Activated T-cell treated with anti-CD3 and anti-CD28 coated beads, Interleukin-2, amount 50 U/mL, for 72 hours (primary cell): Measurements from ENCODE around the gene ENDOV. TPM values are rescaled to one million over a fixed set of nuclear protein-coding genes. Genes with fewer than 3 reads are reported as not detected.
A peak's percentile ranks its signal among the peaks of the same experiment; 100 is the strongest.
"Not testable (repeated sequence)": the region's sequence is repeated elsewhere in the genome, so short reads cannot be mapped to it uniquely, and the experiment has no call there.

ENCODE experiments used
- ATAC-seq, 2 donors: fragments of 150-1000 bp; cut with Tn5 transposase; replicated peaks in 1 of 2; 2 replicates each; pipeline ENCODE4 v1.10.0; 2021; ENCODE audit warnings: moderate library complexity in 2 of 2, mild to moderate bottlenecking in 1 of 2
- DNase-seq, 2 donors: peaks; one replicate each; pipeline ENCODE4 v3.0.0; 2021 to 2022; ENCODE audit warnings: mixed read lengths in 1 of 2
- H3K27ac Mint-ChIP-seq: one replicate; pipeline ENCODE4 v1.8.0; 2022; ENCODE audit warnings: mild to moderate bottlenecking, moderate library complexity, mixed read lengths
- H3K27me3 Mint-ChIP-seq: one replicate; pipeline ENCODE4 v1.8.0; 2022; ENCODE audit warnings: low read depth, mixed read lengths
- H3K36me3 Mint-ChIP-seq, 2 donors: one replicate each; pipeline ENCODE4 v1.8.0; 2022; ENCODE audit warnings: mixed read lengths in 2 of 2, mild to moderate bottlenecking in 1 of 2; ENCODE audit not compliant: insufficient read depth in 2 of 2
- H3K4me1 Mint-ChIP-seq: one replicate; pipeline ENCODE4 v1.8.0; 2022; ENCODE audit warnings: low read depth, mixed read lengths
- H3K4me3 Mint-ChIP-seq, 2 donors: one replicate each; pipeline ENCODE4 v1.8.0; 2022; ENCODE audit warnings: mild to moderate bottlenecking in 2 of 2, mixed read lengths in 2 of 2, moderate library complexity in 2 of 2
- H3K9me3 Mint-ChIP-seq, 2 donors: one replicate each; pipeline ENCODE4 v1.8.0; 2022; ENCODE audit warnings: mixed read lengths in 2 of 2
- total RNA-seq, 2 donors: library from RNA; stranded (reverse); gene quantifications; one replicate each; pipeline ENCODE4 v1.2.3, GENCODE V29; 2022

Gene ENDOV
- total RNA-seq, 2 donors from 2014 or later, result 25.3 to 29.0 TPM

GRCh38 chr17:80393961-80394360, 21.0 kb upstream of the ENDOV start:
- Mint-ChIP-seq H3K9me3 (no peaks in the 10 kb centered on the region), H3K27me3 (no peaks in the 10 kb centered on the region), H3K4me3 (no peak overlapping the region), H3K36me3 (peaks cover 14 to 29% of the 10 kb centered on the region in 2 donors), H3K4me1 (peaks cover 15% of the 10 kb centered on the region), H3K27ac (peak overlapping the region; percentile 80)
- ATAC-seq (no peak), DNase-seq (no peak)

- H3K4me1 Mint-ChIP-seq, result peaks cover 15% of the 10 kb centered on the region
- H3K27me3 Mint-ChIP-seq, result no peaks in the 10 kb centered on the region
- no peaks in the 10 kb centered on the region for H3K9me3 Mint-ChIP-seq
- peaks cover 8 to 23% of the 10 kb centered on the region in 2 donors for H3K36me3 Mint-ChIP-seq
- DNase-seq (no peak), ATAC-seq (no peak)
- H3K4me3 Mint-ChIP-seq, result no peak overlapping the region
- peak overlapping the region; percentile 47 for H3K27ac Mint-ChIP-seq
Measured at GRCh38 chr17:80394629-80395216, 20.2 kb upstream of the ENDOV start.

DNA sequence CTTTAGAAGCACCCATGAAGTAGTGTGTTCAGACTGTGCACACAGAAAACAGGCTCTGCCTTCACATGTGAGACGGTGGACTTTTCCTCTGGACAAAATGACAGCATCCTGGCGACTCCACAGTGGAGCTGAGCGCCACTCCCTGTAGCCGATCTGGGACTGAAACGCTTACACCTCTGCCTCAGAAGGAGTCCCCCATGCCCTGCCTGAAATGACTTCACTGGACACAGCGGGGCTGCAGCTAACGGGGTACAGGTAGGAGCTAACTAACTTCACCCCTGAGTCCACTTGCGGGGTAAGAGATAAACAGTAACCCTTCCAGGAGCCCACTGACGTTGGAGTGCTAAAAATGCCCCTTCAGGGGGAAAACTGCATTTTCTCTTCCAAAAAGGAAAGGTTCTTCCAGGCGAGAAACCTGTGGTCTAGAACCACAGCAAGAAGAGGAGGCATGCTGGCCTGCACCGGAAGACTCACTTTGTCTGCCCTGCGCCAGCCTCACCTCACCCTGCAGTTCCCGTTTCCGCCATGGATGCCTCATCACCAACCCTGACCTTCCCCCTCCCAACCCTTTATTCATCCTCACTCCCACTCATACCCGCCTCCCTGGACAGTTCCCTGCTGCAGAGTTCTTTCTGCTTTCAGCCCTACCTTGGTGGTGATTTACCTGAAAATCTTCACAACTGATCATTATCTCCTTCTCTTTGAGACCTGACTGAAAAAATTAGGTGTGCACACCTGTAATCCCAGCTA, 19.4 kb upstream of the ENDOV start:
- DNase-seq, result no peak
- H3K27ac Mint-ChIP-seq, result peak overlapping the region; percentile 47
- H3K9me3 Mint-ChIP-seq, result no peaks in the 10 kb centered on the region
- H3K4me3 Mint-ChIP-seq, result no peak overlapping the region
- H3K4me1 Mint-ChIP-seq, result peaks cover 15% of the 10 kb centered on the region
- peak in 1 of 2 donors; percentile 24 for ATAC-seq
- H3K27me3 Mint-ChIP-seq, result no peaks in the 10 kb centered on the region
- H3K36me3 Mint-ChIP-seq, result peaks cover 6 to 19% of the 10 kb centered on the region in 2 donors

GRCh38 chr17:80396157-80397033, 18.6 kb upstream of the ENDOV start:
- peaks cover 15% of the 10 kb centered on the region for H3K4me1 Mint-ChIP-seq
- H3K36me3 Mint-ChIP-seq, result peaks cover 4 to 16% of the 10 kb centered on the region in 2 donors
- H3K4me3 Mint-ChIP-seq, result no peak overlapping the region
- H3K27ac Mint-ChIP-seq, result no peak overlapping the region
- DNase-seq (no peak), ATAC-seq (peak; percentile 23 to 24)
- no peaks in the 10 kb centered on the region for H3K9me3 Mint-ChIP-seq
- H3K27me3 Mint-ChIP-seq, result no peaks in the 10 kb centered on the region

- Mint-ChIP-seq H3K36me3 (peaks cover 1 to 11% of the 10 kb centered on the region in 2 donors), H3K9me3 (no peaks in the 10 kb centered on the region), H3K4me1 (peaks cover 15% of the 10 kb centered on the region), H3K27ac (no peak overlapping the region), H3K27me3 (no peaks in the 10 kb centered on the region), H3K4me3 (no peak overlapping the region)
- ATAC-seq (peak; percentile 33 to 44), DNase-seq (no peak)
Measured at GRCh38 chr17:80397034-80397387, 18.0 kb upstream of the ENDOV start.

- H3K9me3 Mint-ChIP-seq, result no peaks in the 10 kb centered on the region
- H3K27me3 Mint-ChIP-seq, result no peaks in the 10 kb centered on the region
- no peak for ATAC-seq
- no peak overlapping the region for H3K4me3 Mint-ChIP-seq
- H3K4me1 Mint-ChIP-seq, result peaks cover 15% of the 10 kb centered on the region
- DNase-seq, result no peak
- peaks cover 0 to 9% of the 10 kb centered on the region in 2 donors for H3K36me3 Mint-ChIP-seq
- H3K27ac Mint-ChIP-seq, result no peak overlapping the region
Measured at GRCh38 chr17:80397686-80398085, 17.3 kb upstream of the ENDOV start.

- H3K4me3 Mint-ChIP-seq, H3K27me3 Mint-ChIP-seq, H3K9me3 Mint-ChIP-seq, DNase-seq, H3K36me3 Mint-ChIP-seq, ATAC-seq: not testable (repeated sequence)
- peaks cover 15% of the 10 kb centered on the region for H3K4me1 Mint-ChIP-seq
- H3K27ac Mint-ChIP-seq, result peak overlapping the region; percentile 52
Measured at GRCh38 chr17:80401086-80401485, 13.9 kb upstream of the ENDOV start.

- ATAC-seq, result not testable (repeated sequence)
Measured at GRCh38 chr17:80402102-80402501, 12.9 kb upstream of the ENDOV start.

DNA sequence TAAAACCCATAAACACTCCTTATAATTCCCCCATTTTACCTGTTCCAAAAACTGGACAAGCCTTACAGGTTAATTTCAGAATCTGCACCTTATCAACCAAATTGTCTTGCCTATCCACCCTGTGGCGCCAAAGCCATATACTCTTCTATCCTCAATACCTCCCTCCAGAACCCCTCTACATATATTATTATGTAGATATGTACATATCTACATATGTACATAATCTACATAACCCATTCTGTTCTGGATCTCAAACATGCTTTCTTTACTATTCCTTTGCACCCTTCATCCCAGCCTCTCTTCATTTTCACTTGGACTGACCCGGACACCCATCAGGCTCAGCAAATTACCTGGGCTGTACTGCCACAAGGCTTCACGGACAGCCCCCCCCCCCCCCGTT, 12.0 kb upstream of the ENDOV start:
- peak in 1 of 2 donors; percentile 25 for ATAC-seq
- no peaks in the 10 kb centered on the region for H3K9me3 Mint-ChIP-seq
- DNase-seq, result no peak
- H3K27me3 Mint-ChIP-seq, result no peaks in the 10 kb centered on the region
- no peaks in the 10 kb centered on the region for H3K36me3 Mint-ChIP-seq
- no peak overlapping the region for H3K27ac Mint-ChIP-seq
- H3K4me1 Mint-ChIP-seq, result peaks cover 3% of the 10 kb centered on the region
- no peak overlapping the region for H3K4me3 Mint-ChIP-seq

More at GRCh38 chr17:80402102-80402501, 12.9 kb upstream of the ENDOV start:
- H3K9me3 Mint-ChIP-seq, DNase-seq, H3K27ac Mint-ChIP-seq, H3K4me3 Mint-ChIP-seq, H3K27me3 Mint-ChIP-seq, H3K36me3 Mint-ChIP-seq: not testable (repeated sequence)
- H3K4me1 Mint-ChIP-seq, result peaks cover 11% of the 10 kb centered on the region

DNA sequence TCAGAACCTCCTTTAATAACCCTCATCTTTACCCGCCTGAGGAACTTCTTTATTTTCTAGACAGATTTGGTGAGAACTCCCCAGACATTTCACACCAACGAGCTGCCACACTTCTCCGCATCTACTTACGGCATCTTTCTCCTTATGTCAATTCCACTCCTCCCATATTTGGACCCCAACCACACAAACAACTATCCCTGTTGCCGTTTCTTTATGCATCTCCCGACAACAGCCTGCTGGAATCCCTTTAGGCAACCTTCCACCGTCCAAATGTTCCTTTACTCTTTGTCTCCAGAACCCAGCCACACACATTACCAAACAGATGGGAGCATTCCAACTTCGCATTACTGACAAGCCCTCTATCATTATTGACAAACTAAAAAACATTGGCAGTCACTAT, 8.8 kb upstream of the ENDOV start:
- DNase-seq, result no peak
- H3K36me3 Mint-ChIP-seq, result no peaks in the 10 kb centered on the region
- no peak overlapping the region for H3K27ac Mint-ChIP-seq
- H3K9me3 Mint-ChIP-seq, result no peaks in the 10 kb centered on the region
- peaks cover 7% of the 10 kb centered on the region for H3K4me1 Mint-ChIP-seq
- no peak for ATAC-seq
- no peak overlapping the region for H3K4me3 Mint-ChIP-seq
- no peaks in the 10 kb centered on the region for H3K27me3 Mint-ChIP-seq

- H3K4me1 Mint-ChIP-seq, H3K9me3 Mint-ChIP-seq, ATAC-seq, H3K27ac Mint-ChIP-seq, DNase-seq, H3K27me3 Mint-ChIP-seq, H3K36me3 Mint-ChIP-seq, H3K4me3 Mint-ChIP-seq: not testable (repeated sequence)
Measured at GRCh38 chr17:80407917-80408316, 7.0 kb upstream of the ENDOV start.

GRCh38 chr17:80408872-80409271, 6.1 kb upstream of the ENDOV start:
- DNase-seq, result no peak
- Mint-ChIP-seq H3K27ac (no peak overlapping the region), H3K4me3 (no peak overlapping the region), H3K4me1 (peaks cover 7% of the 10 kb centered on the region), H3K9me3 (no peaks in the 10 kb centered on the region), H3K27me3 (peaks cover 18% of the 10 kb centered on the region), H3K36me3 (no peaks in the 10 kb centered on the region)
- no peak for ATAC-seq

GRCh38 chr17:80409626-80410025, 5.3 kb upstream of the ENDOV start:
- ATAC-seq (no peak), DNase-seq (no peak)
- Mint-ChIP-seq H3K4me1 (peaks cover 11% of the 10 kb centered on the region), H3K36me3 (no peaks in the 10 kb centered on the region), H3K27ac (no peak overlapping the region), H3K4me3 (no peak overlapping the region), H3K9me3 (no peaks in the 10 kb centered on the region), H3K27me3 (peaks cover 25% of the 10 kb centered on the region)
